GM19468 (cell line): Measurements from ENCODE around the gene PIKFYVE.
"Not testable (repeated sequence)": the region's sequence is repeated elsewhere in the genome, so short reads cannot be mapped to it uniquely, and the experiment has no call there.

Experiments
- ATAC-seq: cut with Tn5 transposase; IDR thresholded peaks from one replicate; pipeline ENCODE4 v1.9.1; 2021; ENCODE audit warnings: mild to moderate bottlenecking, moderate library complexity, moderate number of reproducible peaks; ENCODE audit not compliant: unreplicated experiment; ENCODE audit errors: extremely low read depth

The PIKFYVE gene

GRCh38 chr2:208265801-208266552, at the start of gene PIKFYVE:
Gene PIKFYVE (plus strand): TSS chr2:208266255. CDS start chr2:208271520, 5,265 bp downstream.
- peak; percentile 83 for ATAC-seq

DNA sequence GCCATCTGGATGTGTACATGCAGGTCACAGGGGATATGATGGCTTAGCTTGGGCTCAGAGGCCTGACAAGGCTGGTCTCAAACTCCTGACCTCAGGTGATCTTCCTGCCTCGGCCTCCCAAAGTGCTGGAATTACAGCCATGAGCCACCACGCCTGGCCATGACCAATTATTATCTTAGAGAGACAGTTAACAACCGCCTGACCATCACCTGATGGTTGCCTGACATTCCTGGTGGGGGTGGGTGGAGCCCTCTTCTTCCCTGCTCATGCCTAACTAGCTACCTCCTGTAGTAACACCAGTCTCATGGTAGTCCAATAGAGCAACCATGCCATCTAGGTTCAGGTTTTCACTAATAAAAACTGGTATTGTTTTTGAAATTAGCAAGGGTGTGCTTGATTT, 44.2 kb upstream of the PIKFYVE start:
- ATAC-seq = not testable (repeated sequence)

- no peak for ATAC-seq
These were observed 43.7 kb upstream of the PIKFYVE start for GRCh38 chr2:208222351-208222750.

- no peak for ATAC-seq
These were observed 41.3 kb upstream of the PIKFYVE start for GRCh38 chr2:208224802-208225201.

DNA sequence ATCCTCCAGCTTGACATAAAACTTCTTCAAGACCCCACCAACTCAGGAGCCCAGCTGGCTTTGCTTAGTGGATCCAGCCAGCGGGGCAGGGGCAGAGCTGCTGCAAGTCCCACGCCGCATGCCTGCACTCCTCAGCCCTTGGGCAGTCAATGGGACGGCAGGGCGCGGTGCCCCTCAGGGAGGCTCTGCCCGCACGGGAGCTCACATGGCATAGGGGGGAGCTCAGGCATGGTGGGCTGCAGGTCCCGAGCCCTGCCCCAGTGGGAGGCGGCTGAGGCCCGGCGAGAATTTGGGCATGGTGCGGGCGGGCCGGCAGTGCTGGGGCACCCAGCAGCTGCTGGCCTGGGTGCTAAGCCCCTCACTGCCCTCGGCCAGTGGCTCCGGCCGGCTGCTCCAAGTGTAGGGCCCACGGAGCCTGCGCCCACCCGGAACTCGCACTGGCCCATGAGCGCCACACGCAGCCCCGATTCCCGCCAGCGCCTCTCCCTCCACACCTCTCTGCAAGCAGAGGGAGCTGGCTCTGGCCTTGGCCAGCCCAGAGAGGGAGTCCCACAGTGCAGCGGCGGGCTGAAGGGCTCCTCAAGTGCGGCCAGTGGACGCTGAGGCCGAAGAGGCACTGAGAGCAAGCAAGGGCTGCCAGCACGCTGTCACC, 38.3 kb upstream of the PIKFYVE start:
- no peak for ATAC-seq

- ATAC-seq = no peak
These were observed 37.6 kb upstream of the PIKFYVE start for GRCh38 chr2:208228476-208228875.

DNA sequence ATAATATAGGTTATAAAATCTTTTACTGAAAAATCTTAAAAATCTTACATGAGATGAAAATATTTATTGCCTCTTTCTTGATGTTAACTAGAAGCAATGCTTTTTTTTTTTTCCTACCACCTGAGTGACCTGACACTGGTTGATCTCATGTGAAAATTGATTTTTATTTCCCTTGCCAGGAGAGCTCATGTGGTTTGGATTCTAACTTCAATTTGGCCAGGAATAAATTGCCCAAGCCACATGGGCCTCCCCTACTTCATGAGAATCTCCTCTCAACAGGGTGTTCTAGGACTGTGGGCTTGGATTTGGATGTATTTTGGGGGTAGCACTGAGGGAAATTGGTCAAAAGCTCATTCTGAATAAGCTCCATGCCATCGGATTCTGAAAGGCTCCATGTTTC, 31.3 kb upstream of the PIKFYVE start:
- ATAC-seq = no peak

DNA sequence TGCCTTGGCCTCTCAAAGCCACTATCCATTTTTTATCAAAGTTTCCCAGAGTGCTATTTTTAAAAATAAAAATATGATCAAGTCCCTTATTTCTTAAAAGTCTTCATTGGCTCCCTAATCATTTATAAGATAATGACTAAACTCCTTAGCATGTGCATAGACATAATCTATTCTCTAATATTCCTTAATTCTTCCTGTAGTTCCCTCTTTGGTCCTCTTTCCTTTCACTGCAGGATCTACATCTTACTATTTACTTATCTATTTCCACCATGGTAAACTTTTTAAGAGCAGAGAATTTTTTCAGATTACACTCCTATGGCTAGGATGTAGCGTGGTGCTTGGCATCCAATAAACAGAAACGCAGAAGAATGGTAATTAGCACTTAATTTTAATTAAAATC, 30.2 kb upstream of the PIKFYVE start:
- no peak for ATAC-seq

DNA sequence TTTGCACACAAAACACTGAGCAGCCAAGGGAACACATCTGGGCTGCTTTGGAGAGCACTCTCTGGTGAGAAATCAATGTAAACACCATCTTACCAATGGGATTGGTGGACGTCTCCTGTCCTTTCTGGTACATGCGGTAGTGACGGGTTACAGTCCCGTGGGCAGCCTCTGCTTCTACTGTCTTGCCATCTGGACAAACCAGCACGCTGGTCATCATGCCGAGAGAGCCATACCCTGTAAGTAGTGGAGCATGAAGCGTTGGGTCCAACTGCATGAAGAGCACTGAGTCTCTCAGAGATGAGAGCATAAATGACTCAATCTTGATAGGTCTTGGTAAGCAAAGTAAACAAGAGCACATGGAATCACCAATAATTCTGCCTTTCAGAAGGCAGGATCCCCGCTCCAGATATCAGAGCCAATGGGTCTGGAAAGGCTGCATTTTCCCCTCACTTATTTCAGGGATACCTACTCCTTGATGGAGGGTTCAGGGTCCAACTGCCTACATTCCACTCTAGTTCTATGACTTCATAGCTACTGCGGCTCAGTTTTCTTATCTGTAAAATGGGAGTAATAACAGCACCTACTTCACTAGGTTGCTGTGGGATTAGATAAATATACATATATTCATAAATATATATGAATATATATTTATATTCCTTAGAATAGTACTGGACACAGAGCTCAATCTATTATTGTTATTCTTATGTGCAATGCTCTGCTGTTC, 26.1 kb upstream of the PIKFYVE start:
- ATAC-seq = no peak

DNA sequence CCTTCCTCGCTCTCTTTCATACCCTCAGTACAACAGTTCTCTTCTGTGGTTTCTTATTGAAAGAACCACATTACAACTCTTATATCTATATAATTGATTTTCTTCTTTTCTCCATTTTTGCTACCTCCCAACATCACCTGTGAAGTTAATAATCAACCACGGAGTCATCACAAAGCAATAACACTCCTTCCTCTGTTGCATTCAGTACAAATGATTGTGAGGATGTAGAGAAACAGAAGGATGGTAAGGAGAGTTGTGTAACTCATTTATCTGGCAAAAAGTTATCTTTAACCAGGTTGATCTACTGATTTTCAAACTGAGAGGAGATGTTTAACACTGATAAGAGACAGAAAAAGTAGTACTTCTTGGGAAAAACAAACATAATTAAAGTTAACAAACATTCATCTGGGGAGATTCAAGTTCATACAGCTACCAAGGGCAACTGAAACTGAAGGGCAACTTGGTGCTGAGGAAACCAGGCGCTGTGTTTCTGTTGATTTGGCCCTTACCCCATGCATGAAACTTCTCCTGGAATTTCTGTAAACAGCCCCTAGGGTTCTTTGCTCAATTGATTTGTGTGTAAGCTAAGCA, 25.3 kb upstream of the PIKFYVE start:
- ATAC-seq = no peak

GRCh38 chr2:208244422-208244821, 21.6 kb upstream of the PIKFYVE start:
- ATAC-seq = no peak

- no peak for ATAC-seq
These were observed 20.3 kb upstream of the PIKFYVE start for GRCh38 chr2:208245746-208246145.

DNA sequence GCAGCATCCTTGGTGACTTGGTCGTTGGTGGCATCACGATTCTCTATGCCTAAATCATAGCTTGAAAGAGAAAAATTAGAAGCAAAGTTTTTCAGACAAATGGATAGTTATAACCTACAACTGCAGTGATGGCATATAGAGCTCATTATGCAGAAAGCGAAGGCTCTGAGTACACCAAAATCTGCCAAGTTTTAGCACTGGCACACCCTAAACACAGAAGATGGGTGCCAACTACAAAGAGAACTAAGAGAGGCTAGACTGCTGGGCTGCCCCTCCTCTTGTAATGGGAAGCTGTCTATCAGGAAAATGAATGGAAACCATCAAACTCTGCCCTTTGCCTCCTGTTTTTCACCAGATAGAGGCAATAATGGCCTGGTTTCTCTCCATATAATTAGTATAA, 17.5 kb upstream of the PIKFYVE start:
- ATAC-seq = no peak

DNA sequence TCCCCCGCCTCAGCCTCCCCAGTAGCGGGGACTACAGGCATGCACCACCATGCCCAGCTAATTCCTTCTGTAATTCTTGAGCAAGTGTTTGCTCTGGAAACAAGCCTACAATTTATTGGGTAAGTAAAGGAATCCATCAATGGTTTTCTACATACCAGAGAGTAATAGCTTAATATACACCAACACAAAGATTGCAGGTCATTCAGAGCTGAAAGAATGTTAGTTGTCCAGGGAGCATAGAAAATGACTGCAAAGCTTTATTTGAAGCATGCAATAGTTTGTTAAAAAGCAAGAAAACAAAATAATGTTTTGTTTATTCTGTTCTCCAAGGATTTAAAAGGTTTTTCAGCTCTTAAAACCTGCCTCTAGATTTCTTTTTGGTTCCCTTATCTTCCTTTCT, 16.8 kb upstream of the PIKFYVE start:
- no peak for ATAC-seq

- no peak for ATAC-seq
These were observed 15.7 kb upstream of the PIKFYVE start for GRCh38 chr2:208250388-208250787.

DNA sequence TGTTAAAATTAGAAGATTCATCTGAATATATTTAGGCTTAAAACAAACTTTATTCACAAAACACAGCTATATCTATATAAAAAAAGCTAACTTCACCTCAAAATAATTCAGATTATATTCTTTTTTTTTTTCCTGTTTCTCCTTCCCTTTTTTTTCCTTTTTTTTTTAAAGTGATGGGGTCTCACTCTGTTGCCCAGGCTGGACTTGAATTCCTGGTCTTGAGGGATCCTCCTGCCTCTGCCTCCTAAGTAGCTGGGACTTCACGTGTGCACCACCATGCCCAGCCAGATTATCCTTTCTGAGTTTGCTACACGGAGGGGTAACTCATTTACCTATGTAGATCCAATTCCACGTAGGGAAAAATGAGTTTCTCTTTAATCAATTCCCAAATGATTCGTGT, 15.0 kb upstream of the PIKFYVE start:
- ATAC-seq = no peak

- ATAC-seq = no peak
These were observed 13.2 kb upstream of the PIKFYVE start for GRCh38 chr2:208252716-208253492.

DNA sequence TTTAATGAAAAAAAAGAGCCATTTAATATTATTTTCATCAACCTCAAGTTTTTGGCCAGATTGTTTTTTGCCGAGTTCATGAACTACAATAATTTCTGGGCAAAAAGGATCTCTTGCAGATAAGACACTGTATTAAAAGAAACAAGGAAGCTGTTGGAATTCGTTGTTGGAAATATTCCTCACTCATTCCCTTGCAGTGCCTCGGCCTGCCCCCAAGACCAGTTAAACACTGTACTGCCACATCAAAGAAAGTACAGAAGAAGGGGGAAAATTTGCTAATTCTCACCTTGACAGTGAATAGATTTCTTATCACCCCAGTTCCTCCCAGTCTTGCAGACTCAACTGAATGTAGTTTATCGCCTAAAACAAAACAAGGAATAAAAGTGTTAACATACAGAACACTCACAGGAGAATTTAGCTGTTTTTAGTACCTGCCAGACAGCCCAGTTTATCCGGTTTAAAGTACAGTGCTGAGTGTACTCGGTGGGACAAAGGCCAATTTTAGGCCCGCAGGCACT, 12.4 kb upstream of the PIKFYVE start:
- ATAC-seq = no peak

GRCh38 chr2:208254118-208254870, 11.8 kb upstream of the PIKFYVE start:
- ATAC-seq = peak; percentile 64
